Measurements from ENCODE around the gene IQCE. TPM values are rescaled to one million over a fixed set of nuclear protein-coding genes. Genes with fewer than 3 reads are reported as not detected.

Gene IQCE
- total RNA-seq, 6 experiments from 2014 or later, result 3.7 to 7.0 (median 4.0) TPM

GRCh38 chr7:2542916-2543871, 15.6 kb upstream of the IQCE start:
- WGBS (ENCODE audit: insufficient coverage, low coverage, low lambda C conversion rate, missing lambda C conversion rate), result 80% methylated on average over 6 of the region's 53 CpGs
- no peak for ATAC-seq

GRCh38 chr7:2544541-2545188, 14.1 kb upstream of the IQCE start:
- ATAC-seq (no peak), DNase-seq (no peak)
- TF ChIP-seq CTCF (IDR thresholded peaks at IDR 0.05), result no peak
- Histone ChIP-seq H3K36me3 (peaks cover 0 to 50% (median 11%) of the 10 kb centered on the region in 4 donors), H3K9me3 (no peaks in the 10 kb centered on the region), H3K4me1 (no peaks in the 10 kb centered on the region), H3K4me3 (no peak overlapping the region), H3K27me3 (no peaks in the 10 kb centered on the region), H3K27ac (no peak overlapping the region)
- intact Hi-C loops (cut with DNase I), result no loop called here
- 89% methylated on average over 6 of the region's 23 CpGs for WGBS (ENCODE audit: insufficient coverage, low coverage, low lambda C conversion rate, missing lambda C conversion rate)

More at GRCh38 chr7:2542916-2543871, 15.6 kb upstream of the IQCE start:
- Histone ChIP-seq H3K27ac (no peak overlapping the region), H3K4me1 (no peaks in the 10 kb centered on the region), H3K4me3 (no peak overlapping the region), H3K27me3 (no peaks in the 10 kb centered on the region), H3K36me3 (peaks cover 0 to 58% (median 9%) of the 10 kb centered on the region in 4 donors), H3K9me3 (no peaks in the 10 kb centered on the region)
- intact Hi-C loops (cut with DNase I), result no loop called here
- no peak for TF ChIP-seq POLR2A (IDR thresholded peaks at IDR 0.05)
- no peak for TF ChIP-seq CTCF (IDR thresholded peaks at IDR 0.05)
- DNase-seq, result no peak

DNA sequence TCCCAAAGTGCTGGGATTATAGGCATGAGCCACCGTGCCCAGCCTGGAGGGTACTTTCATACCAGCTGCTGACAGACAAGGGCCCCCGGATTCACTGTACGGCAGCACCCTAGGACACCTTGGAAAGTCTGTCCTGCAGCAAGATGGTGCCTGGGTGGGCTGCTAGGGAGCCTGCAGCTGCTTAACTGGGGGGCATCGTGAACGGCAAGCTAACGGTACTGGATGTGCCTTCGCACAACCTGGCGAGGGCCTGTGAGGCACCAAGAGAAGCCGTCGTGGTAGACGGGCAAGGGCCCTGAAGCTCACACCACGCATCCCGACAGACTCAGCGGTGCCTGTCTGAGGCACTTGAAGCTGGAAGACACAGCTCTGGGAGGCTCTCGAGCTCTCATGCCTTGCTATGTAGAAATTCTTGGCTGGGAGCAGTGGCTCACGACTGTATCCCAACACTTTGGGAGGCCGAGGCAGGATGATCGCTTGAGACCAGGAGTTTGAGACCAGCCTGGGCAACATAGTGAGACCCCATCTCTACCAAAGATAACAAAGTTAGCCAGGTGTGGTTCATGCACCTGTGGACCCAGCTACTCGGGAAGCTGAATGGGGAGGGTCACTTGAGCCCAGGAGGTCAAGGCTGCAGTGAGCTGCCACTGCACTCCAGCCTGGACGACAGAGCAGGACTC, 12.9 kb upstream of the IQCE start:
- ATAC-seq (no peak), DNase-seq (peak in 1 of 3 donors; percentile 31)
- no peak overlapping the region for H3K27ac ChIP-seq
- H3K4me1 ChIP-seq, result no peaks in the 10 kb centered on the region
- TF ChIP-seq CTCF (IDR thresholded peaks at IDR 0.05) (no peak), POLR2A (IDR thresholded peaks at IDR 0.05) (no peak)
- WGBS (ENCODE audit: insufficient coverage, low coverage, low lambda C conversion rate, missing lambda C conversion rate), result 86% methylated on average over 1 of the region's 20 CpGs
- no peaks in the 10 kb centered on the region for H3K9me3 ChIP-seq
- intact Hi-C loops (cut with DNase I), result no loop called here
- H3K36me3 ChIP-seq, result peaks cover 0 to 48% (median 11%) of the 10 kb centered on the region in 4 donors
- H3K27me3 ChIP-seq, result no peaks in the 10 kb centered on the region
- H3K4me3 ChIP-seq, result no peak overlapping the region

DNA sequence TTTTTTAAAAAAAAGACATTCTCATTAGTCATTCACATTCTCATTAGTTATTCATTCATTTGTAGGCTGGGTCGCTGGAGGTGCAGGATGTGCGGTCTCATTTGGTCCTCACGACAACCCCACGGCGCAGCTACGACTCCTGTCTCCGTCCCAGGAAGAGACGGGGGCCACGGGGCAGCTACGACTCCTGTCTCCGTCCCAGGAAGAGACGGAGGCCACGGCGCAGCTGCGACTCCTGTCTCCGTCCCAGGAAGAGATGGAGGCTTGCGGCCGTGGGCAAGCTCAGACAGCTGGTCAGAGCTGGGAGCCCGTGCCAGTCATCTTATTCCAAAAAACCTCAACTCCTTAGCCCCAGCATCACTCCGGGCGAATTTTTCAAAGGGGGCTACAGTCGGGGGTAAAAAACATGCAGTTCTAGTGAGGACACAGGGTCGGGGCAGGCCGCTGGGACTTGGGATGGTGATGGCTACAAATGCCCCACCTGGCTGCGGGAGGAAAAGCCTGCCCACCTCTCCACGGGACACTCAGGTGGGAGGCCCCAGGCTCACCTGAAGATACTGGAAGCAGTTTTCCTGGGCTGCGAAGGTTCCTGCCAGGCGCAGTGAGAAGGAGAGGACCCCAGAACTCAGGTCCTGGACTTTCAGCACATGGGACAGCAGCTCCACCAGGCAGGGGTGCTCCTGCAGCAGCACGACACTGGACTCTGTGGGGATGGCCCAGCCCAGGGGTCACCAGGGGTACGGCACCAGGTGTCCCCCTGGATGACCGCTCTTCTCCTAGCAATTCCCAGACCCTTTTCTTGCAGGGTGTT, 11.8 kb upstream of the IQCE start:
- WGBS (ENCODE audit: insufficient coverage, low coverage, low lambda C conversion rate, missing lambda C conversion rate), result 95% methylated on average over 7 of the region's 31 CpGs
- ATAC-seq (no peak), DNase-seq (no peak)
- H3K27me3 ChIP-seq, result no peaks in the 10 kb centered on the region
- peaks cover 0 to 48% (median 11%) of the 10 kb centered on the region in 4 donors for H3K36me3 ChIP-seq
- H3K4me1 ChIP-seq, result no peaks in the 10 kb centered on the region
- TF ChIP-seq POLR2A (IDR thresholded peaks at IDR 0.05), result no peak
- no peak for TF ChIP-seq CTCF (IDR thresholded peaks at IDR 0.05)
- H3K27ac ChIP-seq, result no peak overlapping the region
- H3K4me3 ChIP-seq, result no peak overlapping the region
- no peaks in the 10 kb centered on the region for H3K9me3 ChIP-seq
- intact Hi-C loops (cut with DNase I), result no loop called here
